Memory B cell (primary cell): ENCODE data around the gene RAB11FIP4.

Experiments used
- ATAC-seq: fragments of 150-1000 bp; cut with Tn5 transposase; 2 replicates; pipeline ENCODE4 v1.10.0; 2021; ENCODE audit warnings: low read depth, mild to moderate bottlenecking, moderate library complexity
- DNase-seq, 2 donors: peaks; one replicate each; pipeline ENCODE4 v3.0.0; 2022; ENCODE audit warnings: low spot score in 2 of 2
- H3K27ac Mint-ChIP-seq: one replicate; pipeline ENCODE4 v1.8.0; 2022; ENCODE audit warnings: mild to moderate bottlenecking, moderate library complexity, mixed read lengths
- H3K27me3 Mint-ChIP-seq: one replicate; pipeline ENCODE4 v1.8.0; 2022; ENCODE audit warnings: mixed read lengths
- H3K36me3 Mint-ChIP-seq: one replicate; pipeline ENCODE4 v1.8.0; 2022; ENCODE audit warnings: mild to moderate bottlenecking, mixed read lengths
- H3K4me1 Mint-ChIP-seq: one replicate; pipeline ENCODE4 v1.8.0; 2022; ENCODE audit warnings: mixed read lengths
- H3K4me3 Mint-ChIP-seq: one replicate; pipeline ENCODE4 v1.8.0; 2022; ENCODE audit warnings: mild to moderate bottlenecking, moderate library complexity, mixed read lengths
- H3K9me3 Mint-ChIP-seq: one replicate; pipeline ENCODE4 v1.8.0; 2022; ENCODE audit warnings: mixed read lengths

The RAB11FIP4 gene

GRCh38 chr17:31408586-31408985 is 17.1 kb downstream of the RAB11FIP4 start:
- Mint-ChIP-seq H3K27ac (no peak overlapping the region), H3K36me3 (no peaks in the 10 kb centered on the region)

DNA sequence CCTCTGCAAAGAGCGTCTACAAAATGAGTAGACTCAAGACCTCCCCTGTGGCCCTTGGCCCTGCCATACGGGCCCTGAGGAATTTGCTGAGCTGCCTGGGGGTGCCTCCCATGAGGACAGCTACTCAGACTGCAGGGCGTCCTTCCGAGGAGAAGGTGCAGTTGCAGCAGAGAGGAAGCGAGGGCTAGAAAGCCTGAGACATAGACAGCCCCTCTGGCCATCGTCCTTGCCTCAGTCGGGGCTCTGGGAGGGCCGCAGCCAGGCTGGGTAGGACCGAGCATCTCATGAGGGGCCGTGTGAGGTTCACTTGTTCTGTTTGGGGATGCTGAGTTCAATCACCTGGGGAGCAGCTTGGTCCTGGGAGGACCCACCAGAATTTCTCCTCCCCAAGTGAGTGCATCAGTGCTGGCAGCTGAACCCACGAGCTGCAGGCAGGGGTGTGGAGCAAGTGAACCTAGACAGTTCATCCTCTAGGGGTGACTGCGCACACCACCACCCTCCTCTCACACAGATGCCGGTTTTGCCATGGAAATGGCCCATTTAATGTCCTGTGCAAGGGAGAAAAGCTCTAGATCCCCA is 20.3 kb downstream of the RAB11FIP4 start:
- no peak for DNase-seq
- H3K27me3 Mint-ChIP-seq = peaks cover 6% of the 10 kb centered on the region
- H3K4me3 Mint-ChIP-seq = no peak overlapping the region
- ATAC-seq = no peak
- H3K36me3 Mint-ChIP-seq = no peaks in the 10 kb centered on the region
- H3K9me3 Mint-ChIP-seq = no peaks in the 10 kb centered on the region
- no peak overlapping the region for H3K27ac Mint-ChIP-seq
- H3K4me1 Mint-ChIP-seq = peaks cover 9% of the 10 kb centered on the region

More at GRCh38 chr17:31408586-31408985, 17.1 kb downstream of the RAB11FIP4 start:
- no peak for ATAC-seq
- no peak for DNase-seq
- Mint-ChIP-seq H3K4me3 (no peak overlapping the region), H3K9me3 (no peaks in the 10 kb centered on the region), H3K4me1 (peaks cover 2% of the 10 kb centered on the region), H3K27me3 (peaks cover 4% of the 10 kb centered on the region)

DNA sequence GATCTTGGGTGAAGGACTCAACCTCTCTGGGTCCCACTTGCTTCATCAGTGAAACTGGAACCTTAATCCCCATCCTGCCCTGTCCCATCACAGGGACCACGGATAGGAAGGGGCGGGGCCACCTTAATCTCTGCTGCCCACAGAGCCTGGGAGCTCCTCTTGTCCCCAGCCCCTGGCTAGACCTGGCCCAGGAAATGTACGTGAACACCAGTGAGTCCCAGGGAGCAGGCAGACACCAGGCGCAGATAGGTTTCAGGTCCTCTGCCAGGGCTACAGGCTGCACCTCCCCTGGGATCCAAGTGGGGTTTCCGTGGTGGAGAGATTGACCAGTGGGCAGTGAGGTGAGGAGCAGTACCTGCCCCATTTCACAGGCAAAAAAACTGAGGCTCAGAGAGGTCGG is 21.0 kb downstream of the RAB11FIP4 start:
- no peak overlapping the region for H3K4me3 Mint-ChIP-seq
- no peak for DNase-seq
- no peak overlapping the region for H3K27ac Mint-ChIP-seq
- H3K36me3 Mint-ChIP-seq = no peaks in the 10 kb centered on the region
- no peaks in the 10 kb centered on the region for H3K9me3 Mint-ChIP-seq
- H3K4me1 Mint-ChIP-seq = peaks cover 9% of the 10 kb centered on the region
- no peak for ATAC-seq
- peaks cover 11% of the 10 kb centered on the region for H3K27me3 Mint-ChIP-seq

- H3K9me3 Mint-ChIP-seq = no peaks in the 10 kb centered on the region
- DNase-seq (no peak), ATAC-seq (no peak)
- no peak overlapping the region for H3K4me3 Mint-ChIP-seq
- H3K4me1 Mint-ChIP-seq = peaks cover 9% of the 10 kb centered on the region
- H3K27me3 Mint-ChIP-seq = peaks cover 11% of the 10 kb centered on the region
- no peak overlapping the region for H3K27ac Mint-ChIP-seq
- H3K36me3 Mint-ChIP-seq = no peaks in the 10 kb centered on the region
Observed at GRCh38 chr17:31413081-31413799, 21.8 kb downstream of the RAB11FIP4 start.

GRCh38 chr17:31413874-31414549 is 22.5 kb downstream of the RAB11FIP4 start:
- no peaks in the 10 kb centered on the region for H3K9me3 Mint-ChIP-seq
- H3K4me1 Mint-ChIP-seq = peaks cover 9% of the 10 kb centered on the region
- H3K36me3 Mint-ChIP-seq = no peaks in the 10 kb centered on the region
- no peak overlapping the region for H3K27ac Mint-ChIP-seq
- no peak overlapping the region for H3K4me3 Mint-ChIP-seq
- ATAC-seq (no peak), DNase-seq (no peak)
- H3K27me3 Mint-ChIP-seq = peaks cover 11% of the 10 kb centered on the region

DNA sequence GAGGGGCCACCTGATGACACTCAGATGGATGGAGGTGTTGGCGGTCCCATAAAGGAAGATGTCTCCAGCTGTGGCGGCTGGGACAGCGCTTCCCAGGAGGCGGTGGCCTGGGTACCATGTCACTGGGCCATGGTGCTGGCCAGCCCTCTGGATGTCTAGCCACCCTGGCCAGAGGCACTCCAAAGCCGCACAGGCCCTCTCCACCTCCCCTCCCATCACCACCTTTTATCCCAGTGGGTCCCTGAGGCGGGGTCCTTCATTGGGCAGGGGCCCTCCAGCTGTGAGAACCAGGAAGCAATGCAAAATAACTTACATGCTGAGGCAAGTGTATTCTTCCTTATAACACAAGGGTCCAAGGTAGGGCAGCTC is 23.1 kb downstream of the RAB11FIP4 start:
- no peaks in the 10 kb centered on the region for H3K36me3 Mint-ChIP-seq
- no peaks in the 10 kb centered on the region for H3K9me3 Mint-ChIP-seq
- no peak overlapping the region for H3K27ac Mint-ChIP-seq
- ATAC-seq = no peak
- peaks cover 11% of the 10 kb centered on the region for H3K27me3 Mint-ChIP-seq
- peaks cover 9% of the 10 kb centered on the region for H3K4me1 Mint-ChIP-seq
- H3K4me3 Mint-ChIP-seq = no peak overlapping the region
- no peak for DNase-seq

- Mint-ChIP-seq H3K4me1 (peaks cover 9% of the 10 kb centered on the region), H3K9me3 (no peaks in the 10 kb centered on the region), H3K36me3 (no peaks in the 10 kb centered on the region), H3K27ac (no peak overlapping the region), H3K4me3 (peak overlapping the region; percentile 25), H3K27me3 (peaks cover 9% of the 10 kb centered on the region)
- DNase-seq (no peak), ATAC-seq (peak; percentile 63)
Observed at GRCh38 chr17:31415004-31415454, 23.6 kb downstream of the RAB11FIP4 start.

GRCh38 chr17:31415640-31416502 is 24.4 kb downstream of the RAB11FIP4 start:
- Mint-ChIP-seq H3K27me3 (peaks cover 8% of the 10 kb centered on the region), H3K9me3 (no peaks in the 10 kb centered on the region), H3K27ac (no peak overlapping the region), H3K4me1 (peaks cover 9% of the 10 kb centered on the region), H3K36me3 (no peaks in the 10 kb centered on the region), H3K4me3 (no peak overlapping the region)
- DNase-seq (no peak), ATAC-seq (no peak)

DNA sequence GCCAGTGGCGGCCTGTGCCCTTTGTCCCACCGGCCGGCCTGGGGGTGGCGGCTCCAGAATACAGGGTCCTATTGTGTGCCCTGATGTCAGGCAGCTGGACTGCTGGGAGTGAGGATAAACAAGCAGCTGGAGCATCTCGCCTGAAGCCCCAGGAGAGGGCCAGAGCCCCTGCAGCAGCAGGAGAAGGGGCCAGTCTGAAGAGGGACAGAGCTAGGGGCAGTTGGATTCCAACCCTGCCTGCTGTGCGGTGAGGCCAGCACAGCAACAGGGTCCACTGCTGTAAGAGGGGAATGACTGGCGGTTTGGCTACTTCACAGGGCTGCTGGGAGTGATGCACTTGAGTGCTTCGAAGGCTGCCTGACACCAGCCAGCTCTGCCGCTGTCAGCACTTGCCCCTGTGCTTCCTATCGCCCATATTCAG is 25.0 kb downstream of the RAB11FIP4 start:
- H3K4me1 Mint-ChIP-seq = peaks cover 9% of the 10 kb centered on the region
- no peak for ATAC-seq
- H3K4me3 Mint-ChIP-seq = no peak overlapping the region
- no peaks in the 10 kb centered on the region for H3K9me3 Mint-ChIP-seq
- H3K27me3 Mint-ChIP-seq = peaks cover 8% of the 10 kb centered on the region
- no peak for DNase-seq
- no peaks in the 10 kb centered on the region for H3K36me3 Mint-ChIP-seq
- no peak overlapping the region for H3K27ac Mint-ChIP-seq

GRCh38 chr17:31417051-31417792 is 25.7 kb downstream of the RAB11FIP4 start:
- DNase-seq = no peak
- Mint-ChIP-seq H3K4me1 (peaks cover 9% of the 10 kb centered on the region), H3K4me3 (no peak overlapping the region), H3K27me3 (peaks cover 8% of the 10 kb centered on the region), H3K27ac (no peak overlapping the region), H3K9me3 (peaks cover 2% of the 10 kb centered on the region), H3K36me3 (no peaks in the 10 kb centered on the region)
- no peak for ATAC-seq

- no peak for ATAC-seq
- H3K9me3 Mint-ChIP-seq = peaks cover 9% of the 10 kb centered on the region
- H3K27me3 Mint-ChIP-seq = peaks cover 15% of the 10 kb centered on the region
- H3K4me3 Mint-ChIP-seq = no peak overlapping the region
- H3K4me1 Mint-ChIP-seq = peaks cover 9% of the 10 kb centered on the region
- DNase-seq = no peak
- H3K27ac Mint-ChIP-seq = no peak overlapping the region
- peaks cover 2% of the 10 kb centered on the region for H3K36me3 Mint-ChIP-seq
Observed at GRCh38 chr17:31418773-31419350, 27.4 kb downstream of the RAB11FIP4 start.

GRCh38 chr17:31422443-31422842 is 31.0 kb downstream of the RAB11FIP4 start:
- ATAC-seq = no peak
- Mint-ChIP-seq H3K4me1 (peaks cover 2% of the 10 kb centered on the region), H3K27me3 (peaks cover 14% of the 10 kb centered on the region), H3K36me3 (peaks cover 2% of the 10 kb centered on the region), H3K9me3 (peaks cover 9% of the 10 kb centered on the region), H3K4me3 (no peak overlapping the region), H3K27ac (no peak overlapping the region)
- DNase-seq = no peak

DNA sequence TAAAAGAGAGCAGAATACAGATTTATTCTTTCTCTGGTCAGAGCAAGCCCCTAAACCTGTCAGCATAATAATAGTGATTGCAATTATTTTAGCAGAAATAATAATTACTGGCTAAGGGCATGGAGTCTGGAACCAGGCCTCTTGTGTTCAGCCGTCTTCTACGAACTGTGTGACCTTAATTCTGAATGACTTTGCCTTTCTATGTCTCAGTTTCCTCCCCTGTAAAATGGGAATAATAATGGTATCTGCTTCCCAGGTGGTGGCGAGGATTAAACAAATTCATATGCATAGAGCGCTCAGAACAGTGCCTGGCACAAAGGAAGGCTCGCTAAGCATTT is 33.4 kb downstream of the RAB11FIP4 start:
- Mint-ChIP-seq H3K9me3 (peaks cover 11% of the 10 kb centered on the region), H3K36me3 (peaks cover 4% of the 10 kb centered on the region), H3K27me3 (peaks cover 22% of the 10 kb centered on the region), H3K27ac (no peak overlapping the region), H3K4me3 (no peak overlapping the region), H3K4me1 (peaks cover 4% of the 10 kb centered on the region)
- ATAC-seq = no peak
- DNase-seq = no peak
